GM18951 (cell line): ENCODE results near the gene QSER1.
"Not testable (repeated sequence)": the region's sequence is repeated elsewhere in the genome, so short reads cannot be mapped to it uniquely, and the experiment has no call there.

ENCODE experiments used
- POLR2A ChIP-seq: IDR thresholded peaks from 4 replicates; pipeline ENCODE4 v1.6.1; 2011; ENCODE audit warnings: mild to moderate bottlenecking; ENCODE audit not compliant: insufficient read length, insufficient read depth; ENCODE audit errors: extremely low read depth
- in situ Hi-C: fragments of 300-500 bp; cut with MboI; formaldehyde crosslinking; loops from one replicate; pipeline ENCODE4 v1.12.0; 2022; ENCODE audit warnings: low sequenced_read_pairs, mixed read lengths, inconsistent platforms; ENCODE audit not compliant: unreplicated experiment

The QSER1 gene

DNA sequence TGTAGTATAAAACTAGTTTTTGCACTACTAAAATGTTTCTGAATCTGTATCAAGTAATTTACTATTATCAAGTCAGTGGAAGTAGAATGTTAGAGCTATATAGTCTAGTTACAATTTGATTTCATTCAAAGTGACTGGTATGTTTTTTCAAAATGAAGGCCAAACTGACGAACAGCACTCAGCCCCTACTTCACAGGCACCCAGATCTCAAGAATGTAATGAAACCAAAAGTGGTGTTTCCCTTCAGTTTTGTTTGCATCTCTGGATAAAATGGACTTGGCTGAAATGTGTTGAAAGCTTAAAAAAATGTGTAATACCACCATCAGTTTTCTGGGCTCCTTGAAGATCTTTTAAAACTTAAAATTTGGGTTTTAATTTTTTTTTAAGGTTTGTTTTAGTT, 46.4 kb downstream of the QSER1 start:
- no peak for TF ChIP-seq POLR2A

DNA sequence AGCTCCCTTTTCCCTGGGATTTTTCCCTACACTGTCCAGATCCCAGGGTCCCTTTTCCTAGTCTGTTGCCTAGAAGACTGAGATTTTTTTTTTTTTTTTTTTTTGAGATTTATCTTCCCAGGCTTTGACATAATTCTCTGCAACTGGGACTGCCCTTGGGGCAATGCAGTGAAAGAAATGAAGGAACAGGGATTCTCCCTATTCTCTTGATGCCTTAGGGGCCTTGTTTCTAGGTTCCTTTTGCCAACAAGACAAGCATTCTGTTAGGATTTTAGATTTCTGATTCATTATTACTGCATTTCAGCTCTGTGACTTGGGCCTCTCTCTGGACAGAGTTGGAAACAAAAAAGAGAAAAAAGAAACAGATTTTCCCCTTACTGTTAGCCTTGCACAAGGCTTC, 47.3 kb downstream of the QSER1 start:
- in situ Hi-C loops: no loop called here
- no peak for TF ChIP-seq POLR2A

More for the DNA sequence above, 46.4 kb downstream of the QSER1 start:
- in situ Hi-C loops: no loop called here

DNA sequence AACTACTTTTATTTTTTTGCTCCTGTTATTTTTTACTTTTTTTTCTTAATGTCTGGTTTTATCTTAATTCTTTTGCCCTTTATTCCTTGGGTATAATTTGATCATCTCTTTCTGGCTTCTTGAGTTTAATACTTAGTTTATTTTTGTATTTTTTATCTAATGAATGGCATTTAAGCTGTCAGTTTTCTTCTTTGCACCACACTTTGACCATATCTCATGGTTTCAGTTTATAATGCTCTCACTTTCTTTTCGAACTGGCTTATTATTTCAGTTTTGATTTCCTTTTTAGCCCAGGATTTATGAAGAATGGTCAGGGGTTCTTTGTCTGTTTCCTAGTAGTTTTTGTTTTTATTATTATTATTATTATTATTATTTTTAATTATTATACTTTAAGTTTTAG, 48.3 kb downstream of the QSER1 start:
- TF ChIP-seq POLR2A: no peak
- in situ Hi-C loops: no loop called here

DNA sequence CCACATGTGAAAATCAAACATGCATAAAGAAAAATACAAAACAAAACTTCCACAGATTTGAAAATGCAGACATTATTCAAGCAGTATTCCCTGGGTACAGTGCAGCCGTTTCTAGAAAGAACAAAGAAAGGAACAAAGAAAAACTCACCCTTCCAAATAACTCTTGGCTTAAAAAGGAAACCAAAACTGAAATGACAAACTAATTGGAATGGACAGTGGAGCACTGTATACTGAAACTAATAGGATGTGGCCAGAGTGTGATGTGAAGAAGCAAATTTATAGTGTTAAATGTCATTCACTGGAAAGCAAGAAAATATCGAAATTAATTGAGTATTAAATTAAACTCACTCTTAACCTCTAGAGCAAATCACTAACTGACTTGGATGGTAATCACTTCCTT, 55.4 kb downstream of the QSER1 start:
- in situ Hi-C loops: no loop called here
- no peak for TF ChIP-seq POLR2A

- no peak for TF ChIP-seq POLR2A
- in situ Hi-C loops: no loop called here
Observed at GRCh38 chr11:32949739-32950138, 57.1 kb downstream of the QSER1 start.

- TF ChIP-seq POLR2A: no peak
- in situ Hi-C loops: no loop called here
Observed at GRCh38 chr11:32952421-32952820, 59.8 kb downstream of the QSER1 start.

- no peak for TF ChIP-seq POLR2A
- in situ Hi-C loops: no loop called here
Observed at GRCh38 chr11:32953700-32954099, 61.1 kb downstream of the QSER1 start.

DNA sequence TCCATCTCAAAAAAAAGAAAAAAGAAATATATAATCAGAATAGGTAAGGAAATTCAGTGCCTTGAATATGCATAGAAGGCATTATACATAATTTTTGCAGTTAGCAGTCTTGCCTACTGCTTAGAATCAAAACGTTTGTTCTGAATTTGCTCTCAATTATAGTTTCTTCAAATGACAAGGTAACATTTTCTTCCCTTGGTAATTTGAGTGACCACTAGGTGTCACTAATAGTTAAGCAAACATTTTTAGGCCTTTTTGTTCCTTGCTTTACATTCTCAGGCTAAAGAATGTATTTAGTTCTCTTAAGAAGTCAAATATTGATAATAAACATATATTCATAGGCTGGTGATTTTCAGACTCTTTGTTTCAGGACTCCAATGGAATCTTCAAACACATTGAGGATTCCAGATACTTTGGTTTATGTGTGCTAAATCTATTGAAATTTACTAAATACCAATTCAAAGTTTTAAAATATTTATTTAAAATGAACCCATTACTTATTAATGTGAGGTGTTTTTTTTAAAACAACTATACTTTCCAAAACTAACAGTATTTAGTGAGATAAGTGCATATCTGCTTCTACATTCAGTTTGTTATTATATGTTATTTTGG, 68.0 kb downstream of the QSER1 start:
- TF ChIP-seq POLR2A: no peak
- in situ Hi-C loops: loop anchor here (5.0 kb wide), 1 partner anchor 102 kb away; no protein-coding TSS in a partner anchor

DNA sequence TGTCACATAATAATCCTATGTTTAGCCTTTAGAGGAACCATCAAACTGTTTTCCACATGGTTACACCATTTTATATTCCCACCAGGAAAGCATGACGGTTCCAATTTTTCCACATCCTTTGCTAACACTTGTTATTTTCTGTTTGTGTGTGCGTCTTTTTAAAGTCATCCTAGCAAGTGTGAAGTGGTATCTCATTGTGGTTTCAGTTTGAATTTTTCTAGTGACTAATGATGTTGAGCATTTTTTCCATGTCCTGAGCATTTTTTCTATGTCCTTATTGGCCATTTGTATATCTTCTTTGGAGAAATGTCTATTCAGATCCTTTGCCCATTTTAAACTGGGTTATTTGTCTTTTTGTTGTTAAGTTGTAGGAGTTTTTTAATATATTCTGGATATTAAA, 69.4 kb downstream of the QSER1 start:
- in situ Hi-C loops: loop anchor here (5.0 kb wide), 1 partner anchor 100 kb away; no protein-coding TSS in a partner anchor
- TF ChIP-seq POLR2A: no peak

GRCh38 chr11:32963721-32964120, 71.1 kb downstream of the QSER1 start:
- in situ Hi-C loops: loop anchor here (5.0 kb wide), 1 partner anchor 99 kb away; no protein-coding TSS in a partner anchor
- no peak for TF ChIP-seq POLR2A

- no peak for TF ChIP-seq POLR2A
- in situ Hi-C loops: no loop called here
Observed at GRCh38 chr11:32968541-32968940, 75.9 kb downstream of the QSER1 start.

DNA sequence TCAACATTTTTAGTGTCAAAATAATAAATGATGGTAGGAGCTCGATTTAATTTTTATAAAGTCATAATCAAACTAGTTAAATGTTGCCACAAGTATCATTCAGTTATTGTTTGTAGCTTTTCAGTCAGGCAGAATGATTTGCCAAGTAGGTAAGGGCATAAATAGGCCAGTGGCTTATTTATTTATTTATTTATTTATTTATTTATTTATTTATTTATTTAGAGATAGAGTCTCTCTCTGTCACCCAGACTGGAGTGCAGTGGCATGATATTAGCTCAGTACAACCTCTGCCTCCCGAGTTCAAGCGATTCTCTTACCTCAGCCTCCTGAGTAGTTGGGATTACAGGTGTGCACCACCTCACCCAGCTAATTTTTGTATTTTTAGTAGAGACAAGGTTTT, 79.6 kb downstream of the QSER1 start:
- in situ Hi-C loops: not testable (repeated sequence)

DNA sequence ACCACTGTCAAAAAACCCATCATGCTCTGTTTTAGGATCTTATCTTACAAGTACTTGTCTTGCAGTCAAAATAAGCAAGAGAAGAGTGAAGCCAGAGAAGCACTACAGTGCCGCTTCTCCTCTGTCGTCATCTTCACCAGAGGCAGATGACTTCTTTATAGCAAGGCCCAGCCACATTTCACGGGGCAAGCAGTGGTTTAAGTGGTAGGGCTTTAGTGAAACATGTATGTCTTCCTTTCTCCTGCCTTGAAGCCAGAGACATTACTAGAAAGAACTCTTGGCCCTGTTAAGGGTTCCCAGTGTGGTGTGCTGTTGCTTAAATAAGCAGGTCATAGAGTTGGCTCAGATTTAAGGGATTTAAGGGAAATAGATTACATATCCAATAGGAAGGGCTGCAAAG, 80.2 kb downstream of the QSER1 start:
- TF ChIP-seq POLR2A: no peak
- in situ Hi-C loops: no loop called here

GRCh38 chr11:32982626-32983025, 90.0 kb downstream of the QSER1 start:
- in situ Hi-C loops: no loop called here
- no peak for TF ChIP-seq POLR2A

GRCh38 chr11:32983506-32983905, 90.9 kb downstream of the QSER1 start:
- in situ Hi-C loops: no loop called here
- no peak for TF ChIP-seq POLR2A
